Stimulated activated CD4-positive, alpha-beta T cell treated with anti-CD3 and anti-CD28 coated beads, Interleukin-15, amount 100 ng/mL, for 1 hour (primary cell): ENCODE data around the gene DBF4B.
"Not testable (repeated sequence)": the region's sequence is repeated elsewhere in the genome, so short reads cannot be mapped to it uniquely, and the experiment has no call there.

Experiments
- DNase-seq, 2 donors: peaks; one replicate each; pipeline ENCODE4 v3.0.0-alpha.2; 2020; ENCODE audit warnings: low read depth in 1 of 2, low spot score in 1 of 2

DBF4B gene

DNA sequence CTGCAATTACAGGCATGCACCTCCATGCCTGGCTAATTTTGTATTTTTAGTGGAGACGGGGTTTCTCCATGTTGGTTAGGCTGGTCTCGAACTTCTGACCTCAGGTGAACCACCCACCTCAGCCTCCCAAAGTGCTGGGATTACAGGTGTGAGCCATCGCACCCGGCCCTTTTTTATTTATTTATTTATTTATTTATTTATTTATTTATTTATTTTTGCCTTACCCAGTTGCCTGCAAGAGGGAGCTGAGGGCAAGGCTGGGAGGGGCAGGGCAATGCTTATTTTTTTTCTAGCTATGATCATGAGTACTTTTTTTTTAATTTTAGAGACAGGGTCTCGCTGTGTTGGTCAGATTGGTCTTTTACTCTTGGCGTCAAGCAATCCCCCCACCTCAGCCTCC lies 17.7 kb downstream of the DBF4B start:
- not testable (repeated sequence) for DNase-seq

DNA sequence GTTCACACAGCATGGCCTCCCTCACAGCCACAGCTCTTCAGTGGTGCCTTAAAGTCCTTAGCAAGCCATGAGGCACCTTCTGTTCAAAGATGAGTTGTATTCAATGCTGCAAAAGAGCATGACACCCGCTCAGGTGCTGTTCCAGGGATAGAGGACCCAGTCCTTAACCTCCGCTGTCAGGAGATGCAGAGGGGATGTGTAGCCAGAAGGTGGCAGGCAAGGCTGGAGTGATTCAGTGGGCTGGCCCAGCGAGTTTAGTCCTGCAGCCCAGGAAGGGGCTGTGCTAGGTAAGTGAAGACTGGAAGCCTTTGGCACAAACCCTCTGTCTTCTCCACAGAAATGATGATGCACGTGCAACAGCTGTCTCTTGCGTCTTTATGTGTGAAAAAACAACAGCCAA lies 25.3 kb downstream of the DBF4B start:
- no peak for DNase-seq

DNA sequence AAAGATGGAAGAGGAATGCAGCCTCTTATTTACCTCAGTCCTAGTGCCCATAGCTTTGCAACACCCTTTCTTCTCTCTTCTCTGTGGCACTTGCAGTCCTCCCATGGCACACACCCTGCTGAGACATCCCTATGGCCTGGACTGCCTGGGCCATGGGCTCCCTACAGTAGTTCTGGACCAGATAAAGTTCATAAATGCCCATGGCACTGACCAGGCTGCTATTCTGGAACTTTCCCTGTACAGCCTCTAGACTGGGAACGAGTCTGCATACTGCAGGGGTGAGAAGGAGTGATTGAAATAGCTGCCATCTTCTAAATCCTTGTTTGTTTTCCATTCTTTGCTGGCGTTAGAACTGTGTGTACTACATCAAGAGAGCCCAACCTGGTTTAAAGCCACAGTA lies 25.8 kb downstream of the DBF4B start:
- no peak for DNase-seq

DNA sequence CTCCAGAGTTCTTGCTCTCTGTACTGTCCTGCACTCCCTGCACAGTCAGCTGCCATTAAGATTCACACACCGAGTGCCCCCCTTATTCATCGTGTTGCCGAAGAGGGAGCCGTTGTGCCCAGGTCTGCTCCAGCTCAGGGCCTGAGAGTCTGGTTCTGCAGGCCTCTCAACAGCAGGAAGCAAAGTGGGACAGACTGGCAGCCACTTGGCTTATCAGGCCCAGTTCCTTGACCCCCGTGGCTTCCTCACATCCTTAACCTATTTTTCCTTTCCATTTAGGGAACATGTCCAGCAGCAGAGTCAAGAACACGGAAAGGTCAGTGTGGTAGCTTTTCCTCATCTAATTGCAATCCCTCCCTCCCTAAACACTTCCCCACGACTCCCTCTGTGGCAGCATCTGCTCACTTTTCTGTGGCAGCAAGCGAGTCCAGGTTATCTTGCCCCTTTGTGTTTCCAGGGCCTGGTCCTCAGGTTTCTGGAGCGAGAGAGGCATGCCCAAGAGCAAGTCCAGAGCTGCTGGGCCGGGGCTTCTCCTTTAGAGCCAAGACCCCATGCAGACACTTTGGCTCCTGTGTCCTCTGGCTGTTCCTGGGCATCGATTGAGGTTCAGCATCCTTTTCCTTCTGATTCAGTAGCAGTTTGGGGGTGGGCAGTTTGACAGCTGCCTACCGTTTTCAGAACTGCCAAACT lies 28.2 kb downstream of the DBF4B start:
- no peak for DNase-seq

DNA sequence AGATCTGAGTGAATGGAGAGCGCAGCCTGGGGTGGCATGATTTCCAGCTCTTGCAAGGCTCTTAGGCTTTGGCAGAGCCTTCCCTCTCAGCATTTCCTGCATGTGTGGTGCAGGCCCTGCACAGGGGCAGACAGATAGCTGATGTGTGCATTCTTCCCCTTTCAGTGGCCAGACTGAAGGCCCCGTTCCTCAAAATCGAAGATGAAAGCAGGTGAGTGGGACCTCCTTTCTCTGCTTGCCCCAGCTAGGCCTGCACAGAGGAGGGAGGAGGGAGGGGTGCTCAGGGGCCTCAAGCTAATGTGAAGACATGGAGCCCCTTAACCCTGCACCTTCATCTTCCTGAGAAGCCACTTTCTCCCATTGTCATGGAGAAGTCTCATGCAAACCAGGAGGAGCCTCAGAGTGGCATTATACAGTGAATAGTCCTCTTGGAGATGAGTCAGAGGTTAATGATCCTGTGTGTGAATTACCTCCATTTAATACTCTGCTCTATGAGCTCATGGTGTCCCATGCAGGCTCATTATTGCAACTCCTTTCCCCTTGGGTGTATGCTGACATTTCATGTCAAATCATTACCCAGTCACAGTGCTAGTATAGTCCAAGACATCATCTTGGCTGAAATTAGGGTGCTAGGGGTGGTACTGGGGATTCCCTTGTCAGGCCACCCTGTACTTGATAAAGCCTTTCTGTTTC lies 29.9 kb downstream of the DBF4B start:
- no peak for DNase-seq

DNA sequence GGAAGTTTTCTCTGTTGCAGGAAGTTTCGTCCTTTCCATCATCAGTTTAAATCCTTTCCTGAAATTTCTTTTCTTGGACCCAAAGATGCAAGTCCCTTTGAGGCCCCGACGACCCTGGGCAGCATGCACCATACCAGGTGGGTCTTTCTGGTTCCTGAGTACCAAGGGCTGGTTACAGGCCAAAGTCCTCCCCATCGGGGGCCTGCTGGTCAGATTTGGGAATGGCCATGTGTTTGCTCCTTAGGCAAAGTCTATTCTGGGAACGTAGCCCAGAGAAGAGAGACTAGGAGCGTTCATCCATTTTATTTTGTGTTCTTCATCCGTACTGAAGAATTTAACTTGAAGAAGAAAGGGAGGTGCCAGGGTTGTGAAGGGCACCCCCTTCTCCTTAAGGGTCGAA lies 32.9 kb downstream of the DBF4B start:
- DNase-seq: no peak

DNA sequence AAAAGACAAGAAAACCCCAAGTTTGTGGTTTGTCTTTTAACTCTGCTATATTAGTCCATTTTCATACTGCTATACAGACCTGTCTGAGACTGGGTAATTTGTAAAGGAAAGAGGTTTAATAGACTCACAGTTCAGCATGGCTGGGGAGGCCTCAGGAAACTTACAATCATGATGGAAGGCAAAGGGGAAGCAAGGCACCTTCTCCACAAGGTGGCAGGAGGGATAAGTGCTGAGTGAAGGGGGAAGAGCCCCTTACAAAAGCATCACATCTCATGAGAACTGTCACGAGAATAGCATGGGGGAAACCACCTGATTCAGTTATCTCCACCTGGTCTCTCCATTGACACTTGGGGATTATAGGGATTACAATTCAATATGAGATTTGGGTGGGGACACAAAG lies 36.8 kb downstream of the DBF4B start:
- no peak for DNase-seq

DNA sequence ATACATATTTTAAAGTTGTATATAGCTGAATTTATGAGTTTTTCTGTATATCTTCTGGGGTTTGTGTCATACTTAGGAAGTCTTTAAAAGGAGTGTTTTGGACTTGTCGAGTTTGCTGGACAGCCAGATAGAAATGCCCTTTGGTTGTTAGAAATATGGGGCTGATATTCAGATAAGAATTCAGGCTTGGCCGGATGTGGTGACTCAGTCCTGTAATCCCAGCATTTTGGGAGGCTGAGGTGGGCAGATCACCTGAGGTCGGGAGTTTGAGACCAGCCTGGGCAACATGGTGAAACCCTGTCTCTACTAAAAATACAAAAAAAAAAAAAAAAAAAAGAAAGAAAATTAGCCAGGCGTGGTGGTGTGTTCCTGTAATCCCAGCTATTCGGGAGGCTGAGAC lies 37.3 kb downstream of the DBF4B start:
- not testable (repeated sequence) for DNase-seq

DNA sequence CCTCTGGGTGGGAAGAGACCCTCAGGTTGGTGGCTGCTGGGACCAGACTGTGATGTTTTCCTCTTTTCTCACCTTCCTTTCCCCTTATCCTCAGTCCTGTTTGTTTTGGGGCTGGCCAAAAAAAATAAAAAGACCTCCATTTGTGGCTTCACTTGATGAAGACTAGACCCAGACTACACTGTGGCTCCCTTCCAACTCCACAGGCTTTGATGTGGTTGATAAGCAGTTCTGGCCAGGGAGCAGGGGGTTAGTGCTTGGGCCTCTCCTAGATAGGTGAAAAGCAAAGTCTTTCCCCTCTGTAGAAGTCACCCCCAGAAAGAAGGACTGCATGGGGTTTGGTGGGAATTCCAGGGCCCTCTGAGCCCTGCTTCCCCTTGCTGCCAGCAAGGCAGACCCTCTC lies 39.1 kb downstream of the DBF4B start:
- DNase-seq: no peak

DNA sequence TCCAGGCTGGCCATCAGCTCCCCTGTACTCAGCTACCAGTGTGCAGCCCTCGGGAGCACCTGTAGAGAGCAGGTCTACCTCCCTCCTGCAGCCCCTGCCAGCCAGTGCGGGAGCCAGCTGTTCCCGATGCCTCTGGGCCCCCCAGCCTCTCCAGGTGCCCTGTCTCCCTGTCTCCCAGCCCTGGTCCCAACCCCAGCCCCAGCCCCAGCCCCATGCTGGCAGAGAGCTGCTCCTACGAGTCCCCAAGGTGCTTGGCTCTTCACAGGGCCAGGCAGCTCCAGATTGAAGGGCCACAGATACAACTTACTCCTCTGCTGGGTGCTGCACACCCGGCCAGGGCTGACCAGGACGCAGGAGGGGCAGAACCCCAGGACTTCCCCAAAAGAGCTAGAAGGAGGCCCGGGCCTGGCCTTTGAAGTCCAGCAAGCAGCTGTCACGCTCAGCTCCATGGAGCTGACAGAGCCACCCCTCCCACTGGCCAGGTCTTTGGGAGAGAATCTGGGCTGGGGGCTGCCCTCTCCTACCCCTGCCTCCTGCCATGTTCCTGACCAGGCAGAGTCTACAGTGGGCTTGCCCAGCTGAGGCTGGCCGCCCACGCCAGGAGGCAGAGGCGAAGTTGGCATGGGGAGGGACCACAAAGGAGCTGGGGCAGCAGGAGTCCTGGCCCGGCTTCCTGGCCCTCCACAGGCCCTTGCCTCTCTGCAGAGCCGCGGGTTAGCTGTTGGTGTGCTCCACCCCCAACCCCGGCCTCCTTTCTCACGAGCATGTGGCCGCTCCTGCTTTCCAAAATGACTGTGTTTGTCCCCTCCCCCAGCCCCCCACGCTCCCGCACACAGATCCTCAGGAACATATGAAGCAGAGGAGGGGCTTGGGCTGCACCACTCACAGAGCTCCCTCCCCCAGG lies 40.9 kb downstream of the DBF4B start:
- DNase-seq: no peak

DNA sequence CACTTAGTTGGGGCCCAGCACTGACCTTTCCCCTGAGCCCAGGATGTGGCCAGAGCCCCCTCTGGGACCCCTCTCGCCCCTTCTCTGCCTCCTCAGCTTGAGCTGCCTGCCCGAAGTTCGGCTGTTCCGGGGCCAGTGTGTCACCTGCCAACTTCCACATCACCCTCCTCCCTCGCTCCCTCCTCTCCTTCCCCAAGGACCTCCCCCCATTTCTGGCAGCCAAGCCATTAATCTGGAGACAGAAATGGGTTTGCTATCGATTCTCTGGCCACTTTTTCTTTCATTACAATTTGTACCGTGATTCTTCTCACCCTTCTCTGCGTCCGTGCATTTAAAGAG lies 41.5 kb downstream of the DBF4B start:
- DNase-seq: no peak

DNA sequence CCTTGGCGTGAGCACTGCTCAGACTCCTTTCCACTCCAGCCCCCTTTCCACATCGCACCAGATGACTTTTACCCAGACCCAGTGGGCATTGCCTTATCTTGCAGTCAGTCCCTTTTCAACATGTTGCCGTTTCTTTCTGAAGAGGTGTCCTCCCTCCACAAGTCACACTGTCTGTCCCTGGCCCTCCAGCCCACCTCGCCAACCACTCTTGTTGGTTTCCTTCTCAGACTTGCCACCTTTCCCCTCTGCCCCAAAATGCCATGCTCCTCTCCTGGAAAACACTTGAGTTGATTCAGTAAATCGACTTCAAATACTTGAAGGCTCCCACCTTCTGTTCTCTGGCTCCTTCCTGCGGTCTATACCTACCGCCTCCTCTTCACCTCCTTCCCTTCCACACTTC lies 42.9 kb downstream of the DBF4B start:
- no peak for DNase-seq

DNA sequence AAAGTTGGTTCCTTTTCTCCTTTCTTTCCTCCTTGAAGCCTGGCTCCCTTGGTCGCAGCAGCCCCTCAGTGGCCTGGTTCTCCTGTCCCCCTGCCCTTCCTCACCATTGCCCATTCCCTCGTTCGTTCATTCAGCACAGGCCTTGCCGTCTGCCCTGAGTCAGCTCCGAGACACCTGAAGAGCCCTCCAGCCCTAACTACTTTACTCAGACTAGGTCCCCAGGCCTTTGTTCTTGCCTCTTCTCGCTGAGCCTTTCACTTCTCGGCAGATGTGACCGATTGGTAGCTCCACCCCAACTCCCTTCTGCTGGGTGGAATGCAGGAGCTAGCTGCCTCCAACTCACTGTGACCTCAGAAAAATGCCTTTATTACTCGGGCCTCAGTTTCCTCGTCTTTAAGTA lies 43.3 kb downstream of the DBF4B start:
- no peak for DNase-seq

DNA sequence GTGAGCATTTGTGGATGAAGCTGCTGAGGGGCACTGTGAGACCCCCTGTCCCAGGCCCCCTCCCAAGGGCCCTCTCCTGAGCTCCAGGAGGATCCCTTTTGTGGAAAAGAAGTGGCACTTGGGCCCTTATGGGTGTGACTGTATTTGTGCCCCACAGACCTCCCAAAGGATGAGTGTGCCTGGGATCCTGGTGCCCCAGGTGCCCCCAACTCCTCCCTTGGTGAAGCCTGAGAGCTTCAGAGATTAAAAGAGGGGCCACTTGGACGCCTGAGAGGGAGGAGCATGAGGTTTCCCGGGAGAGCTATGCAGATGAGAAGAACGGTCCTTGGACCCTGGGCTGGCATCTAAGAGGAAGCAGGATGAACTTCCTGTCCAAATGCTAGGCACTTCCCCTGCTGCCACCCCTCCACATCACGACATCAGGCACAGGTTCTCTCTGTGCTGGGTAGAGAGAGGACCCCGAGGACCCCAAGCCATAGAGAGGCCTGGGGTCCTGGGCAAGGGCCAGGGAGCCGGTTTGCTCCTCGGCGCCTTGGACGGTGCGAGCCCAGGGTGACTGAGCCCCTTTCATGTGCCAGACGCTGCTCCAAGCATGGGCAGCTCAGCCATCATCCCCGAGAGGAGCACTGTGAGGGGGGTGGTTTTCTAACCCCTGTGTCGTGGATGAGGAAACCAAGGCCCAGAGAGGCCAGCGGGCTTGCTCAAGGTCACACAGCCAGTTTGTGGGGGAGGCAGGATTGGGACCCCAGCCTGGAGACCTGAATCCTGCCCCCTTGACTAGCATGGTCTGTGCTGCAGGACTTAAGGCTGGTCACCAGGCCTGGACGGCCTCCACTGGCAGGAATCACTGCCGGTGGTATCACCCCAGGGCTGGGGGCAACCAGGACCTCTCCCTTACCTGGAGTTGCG lies 44.7 kb downstream of the DBF4B start:
- DNase-seq: no peak

DNA sequence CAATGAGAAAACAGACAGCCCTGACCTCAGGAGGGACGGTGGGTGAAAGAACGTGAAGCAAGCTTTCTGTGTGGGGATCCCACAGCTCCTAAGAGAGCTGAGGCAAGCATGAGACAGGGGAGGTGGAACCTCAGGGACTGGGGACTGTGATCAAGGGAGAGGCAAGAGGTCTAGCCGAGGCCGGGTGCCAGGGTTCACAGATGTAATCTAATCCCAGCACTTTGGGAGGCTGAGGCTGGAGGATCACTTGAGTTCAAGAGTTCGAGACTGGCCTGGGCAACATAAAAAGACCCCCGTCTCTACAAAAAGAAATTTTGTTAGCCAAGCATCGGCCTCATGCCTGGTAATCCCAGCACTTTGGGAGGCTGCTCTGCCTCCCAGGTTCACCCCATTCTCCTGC lies 45.8 kb downstream of the DBF4B start:
- DNase-seq: no peak

DNA sequence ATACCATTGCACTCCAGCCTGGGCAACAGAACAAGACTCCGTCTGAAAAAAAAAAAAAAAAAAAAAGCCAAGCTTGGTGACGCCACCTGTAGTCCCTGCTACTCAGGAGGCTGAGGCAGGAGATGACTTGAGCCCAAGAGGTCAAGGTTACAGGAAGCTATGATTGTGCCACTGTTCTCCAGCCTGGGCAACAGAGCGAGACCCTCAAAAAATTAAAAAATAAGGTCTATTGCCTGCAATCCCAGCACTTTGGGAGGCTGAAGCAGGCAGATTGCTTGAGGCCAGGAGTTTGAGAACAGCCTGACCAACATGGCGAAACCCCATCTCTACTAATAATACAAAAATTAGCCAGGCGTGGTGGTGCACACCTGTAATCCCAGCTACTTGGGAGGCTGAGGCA lies 46.7 kb downstream of the DBF4B start:
- DNase-seq: not testable (repeated sequence)

DNA sequence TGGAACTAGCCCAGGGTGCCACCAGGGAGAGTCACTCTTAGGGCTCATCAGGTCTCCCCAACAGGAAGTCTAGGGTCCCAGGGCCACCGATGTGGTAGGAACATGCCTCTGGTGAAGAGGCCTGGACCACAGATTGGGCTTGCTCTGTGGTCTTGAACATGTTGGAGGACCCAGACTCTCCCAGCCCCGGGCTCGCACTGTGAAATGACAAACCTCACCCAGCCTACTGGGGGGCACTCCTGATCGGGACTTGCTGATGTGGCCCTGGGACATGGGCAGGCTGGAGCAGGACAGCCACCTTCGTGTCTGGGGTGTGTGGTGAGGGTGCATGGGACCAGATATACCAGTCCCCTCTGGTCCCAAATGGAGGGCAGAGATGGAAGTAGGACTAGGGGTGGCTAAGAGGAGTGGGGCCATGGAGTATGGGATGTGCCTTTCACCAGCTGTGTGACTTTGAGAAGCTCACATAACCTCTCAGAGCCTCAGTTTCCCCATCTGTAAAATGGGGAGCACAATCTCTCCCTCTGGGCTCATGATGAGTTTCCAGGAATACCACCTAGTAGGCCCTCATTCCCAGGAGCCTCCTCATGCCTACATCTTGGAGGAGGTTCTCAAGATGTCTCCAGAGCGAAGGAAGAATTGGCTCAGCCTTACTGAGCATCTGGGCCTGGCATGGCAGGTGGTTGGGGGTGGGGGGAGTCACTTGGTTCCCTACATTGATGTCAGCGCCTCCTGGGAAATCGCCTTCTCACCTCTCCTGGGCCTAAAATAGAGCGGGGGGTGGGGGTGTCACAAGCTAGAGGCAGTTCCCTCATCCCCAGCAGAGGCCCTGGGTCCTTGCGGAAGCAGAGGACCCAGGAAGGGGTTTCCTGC lies 48.8 kb downstream of the DBF4B start:
- no peak for DNase-seq

DNA sequence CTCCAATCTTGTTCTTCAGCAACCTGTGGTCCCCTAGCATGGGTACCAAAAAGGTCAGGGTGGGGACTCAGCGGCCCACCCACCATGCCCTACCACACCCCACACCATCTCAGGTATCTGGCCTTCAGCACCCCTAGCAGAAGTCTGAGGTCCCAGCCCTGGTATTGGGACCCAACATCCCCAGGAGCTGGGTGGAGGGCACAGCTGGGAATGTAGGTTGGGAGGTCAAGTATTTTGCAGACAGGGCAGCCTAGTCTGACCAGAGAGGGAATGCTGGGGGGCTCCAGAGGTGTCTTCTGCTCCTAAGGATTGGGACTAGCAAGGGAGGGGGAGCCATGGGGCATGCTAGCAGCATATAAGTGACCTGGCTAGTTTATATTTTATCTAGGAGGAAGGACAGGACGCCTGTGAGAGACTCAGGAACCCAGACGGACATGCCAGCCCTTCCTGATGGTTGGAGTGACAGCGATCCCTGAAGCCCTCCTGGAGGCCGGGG lies 49.5 kb downstream of the DBF4B start:
- no peak for DNase-seq

DNA sequence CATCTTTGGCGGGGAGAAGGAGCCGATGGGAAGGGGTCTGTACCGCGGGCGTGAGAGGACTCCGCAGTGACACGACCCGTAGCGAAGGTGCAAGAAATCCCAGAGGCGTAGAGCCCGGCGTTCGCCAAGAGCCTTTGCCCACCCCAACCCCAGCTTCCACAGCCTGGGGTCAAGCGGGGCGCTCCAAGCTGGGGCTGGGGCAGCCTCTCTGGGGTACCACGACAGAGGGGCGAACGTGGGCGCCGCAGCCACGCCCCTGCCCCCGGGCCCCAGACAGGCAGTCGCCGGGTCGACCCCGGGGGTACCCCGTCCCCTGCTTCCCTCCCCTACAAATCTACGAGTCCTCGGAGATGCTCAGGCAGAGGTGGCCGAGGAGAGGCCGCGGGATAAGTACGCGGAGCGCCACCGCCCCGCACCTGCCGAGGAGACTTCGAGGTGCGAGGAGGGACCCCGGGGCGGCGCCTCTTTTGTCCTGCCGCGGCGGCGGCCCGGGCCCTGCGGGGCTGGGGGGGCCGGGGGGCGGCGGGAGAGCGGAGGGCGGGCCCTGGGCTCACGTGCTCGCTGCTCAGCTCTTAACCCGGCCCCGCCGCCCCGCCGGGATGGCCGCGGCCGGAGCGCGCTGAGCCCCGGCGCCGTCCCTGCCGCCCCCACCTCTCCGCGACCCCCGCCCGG lies 50.1 kb downstream of the DBF4B start, which contains the start of gene ADAM11:
Gene ADAM11 (plus strand): TSS at position 575 of the 672 bp plus-strand sequence. CDS start 212 bp downstream, outside the sequence.
- no peak for DNase-seq
